Hematopoietic multipotent progenitor cell treated with erythropoietin and hydrocortisone succinate and interleukin-3 and kit ligand, for 15 days (in vitro differentiated cells): ENCODE data around the gene RUVBL2.
A peak's percentile ranks its signal among the peaks of the same experiment; 100 is the strongest.

ENCODE experiments used
- DNase-seq: peaks from one replicate; pipeline ENCODE4 v3.0.0-alpha.2; 2015; ENCODE audit warnings: low spot score

RUVBL2 gene

GRCh38 chr19:48993175-48994034 is at the start of gene RUVBL2, which contains the start of gene GYS1:
Gene RUVBL2 (plus strand): TSS chr19:48993887. CDS start chr19:48993912, 25 bp downstream.
Gene GYS1 (minus strand): TSS chr19:48993309. CDS start chr19:48993112, 197 bp downstream.
- DNase-seq: peak; percentile 100

DNA sequence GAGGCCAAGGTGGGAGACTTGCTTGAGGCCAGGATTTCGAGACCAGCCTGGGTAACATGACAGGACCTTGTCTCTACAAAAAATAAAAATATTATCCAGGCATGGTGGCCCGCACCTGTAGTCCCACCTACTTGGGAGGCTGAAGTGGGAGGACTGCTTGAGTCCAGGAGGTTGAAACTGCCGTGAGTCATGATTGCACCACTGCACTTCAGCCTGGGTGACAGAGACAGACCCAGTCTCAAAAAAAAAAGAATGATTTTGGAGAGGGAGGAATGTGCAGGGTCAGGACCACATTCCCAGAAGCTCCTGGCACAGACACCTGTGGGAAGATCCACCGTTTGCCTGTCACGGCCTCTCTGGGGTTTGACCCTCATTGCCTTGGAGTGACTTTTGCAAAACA is 48.3 kb upstream of the RUVBL2 start:
- DNase-seq: no peak

GRCh38 chr19:48945817-48946216 is 47.9 kb upstream of the RUVBL2 start:
- DNase-seq: no peak

DNA sequence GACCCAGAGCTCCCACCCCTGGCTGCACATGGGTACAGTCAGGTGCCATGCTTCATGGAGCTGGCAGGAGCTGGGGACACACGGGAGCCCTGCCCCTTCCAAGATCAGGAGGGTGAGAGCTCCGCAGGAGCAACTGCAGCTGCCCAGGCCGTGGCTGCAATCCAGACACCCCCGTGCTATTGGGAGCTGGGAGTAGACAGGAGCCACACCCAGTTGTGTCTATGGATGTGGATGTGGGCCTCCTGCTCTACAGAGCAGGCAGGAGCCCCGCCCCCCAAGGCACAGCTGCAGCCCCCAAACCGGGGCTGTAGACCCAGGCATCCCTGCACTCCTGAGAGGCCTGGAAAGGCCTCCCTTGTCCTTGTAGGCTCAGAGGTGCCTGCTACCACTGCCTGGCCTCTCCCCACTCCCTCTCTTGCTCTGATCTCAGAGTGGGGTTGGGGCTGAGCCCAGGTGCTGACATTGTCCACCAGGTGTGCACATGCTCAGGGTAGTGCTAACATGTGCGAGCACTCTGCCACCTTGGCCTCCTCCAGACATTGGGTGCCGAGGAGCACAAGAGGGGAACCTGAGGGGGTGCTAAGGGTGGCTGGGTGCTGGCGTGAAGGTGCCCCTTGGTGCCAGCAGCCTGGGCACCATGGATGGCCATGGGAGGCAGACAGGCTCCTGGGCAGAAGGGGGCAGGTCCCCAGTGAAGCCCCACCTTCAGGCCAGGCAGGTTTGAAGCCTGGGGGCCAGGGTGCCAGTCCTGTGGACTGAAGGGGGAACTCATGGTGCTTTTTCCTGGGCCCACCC is 47.0 kb upstream of the RUVBL2 start:
- no peak for DNase-seq

- no peak for DNase-seq
These were observed 46.5 kb upstream of the RUVBL2 start for GRCh38 chr19:48947258-48947542.

DNA sequence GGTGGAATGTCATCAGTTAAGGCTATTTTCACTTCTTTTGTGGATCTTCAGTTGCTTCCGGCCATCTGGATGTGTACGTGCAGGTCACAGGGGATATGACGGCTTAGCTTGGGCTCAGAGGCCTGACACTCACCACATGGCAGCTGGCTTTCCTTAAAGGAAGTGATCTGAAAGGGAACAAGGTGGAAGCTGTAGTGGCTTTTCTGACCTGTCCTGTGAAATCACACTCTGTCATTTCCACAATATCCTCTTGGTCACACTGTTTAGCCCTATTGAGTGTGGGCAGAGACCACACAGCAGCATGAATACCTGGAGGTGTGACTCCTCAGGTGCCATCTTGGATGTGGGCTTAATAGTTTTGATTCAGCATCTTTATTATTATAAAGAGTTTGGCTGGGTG is 43.5 kb upstream of the RUVBL2 start:
- no peak for DNase-seq

DNA sequence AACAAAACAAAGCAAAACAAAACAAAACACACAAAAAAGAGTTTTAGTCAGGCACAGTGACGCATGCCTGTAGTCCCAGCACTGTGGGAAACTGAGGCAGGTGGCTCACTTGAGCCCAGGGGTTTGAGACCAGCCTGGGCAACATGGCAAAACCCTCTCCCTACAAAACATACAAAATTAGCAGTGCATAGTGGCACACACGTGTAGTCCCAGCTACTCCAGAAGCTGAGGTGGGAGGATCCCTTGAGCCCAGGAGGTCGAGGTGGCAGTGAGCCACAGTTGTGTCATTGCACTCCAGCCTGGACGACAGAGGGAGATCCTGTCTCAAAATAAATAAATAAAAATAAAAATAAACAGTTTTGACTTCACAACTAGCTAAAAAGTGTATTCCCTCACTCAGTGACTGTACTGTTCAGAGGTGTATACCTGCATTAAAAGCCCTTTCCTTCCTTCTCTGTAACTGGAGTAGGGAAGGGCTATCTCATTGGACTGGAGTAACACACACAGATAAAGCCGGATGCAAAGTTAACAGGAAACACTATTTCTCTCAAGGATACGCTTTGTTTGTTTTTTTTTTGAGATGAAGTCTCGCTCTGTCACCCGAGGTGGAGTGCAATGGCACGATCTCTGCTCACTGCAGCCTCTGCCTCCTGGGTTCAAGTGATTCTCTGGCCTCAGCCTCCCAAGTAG is 42.7 kb upstream of the RUVBL2 start:
- DNase-seq: no peak

DNA sequence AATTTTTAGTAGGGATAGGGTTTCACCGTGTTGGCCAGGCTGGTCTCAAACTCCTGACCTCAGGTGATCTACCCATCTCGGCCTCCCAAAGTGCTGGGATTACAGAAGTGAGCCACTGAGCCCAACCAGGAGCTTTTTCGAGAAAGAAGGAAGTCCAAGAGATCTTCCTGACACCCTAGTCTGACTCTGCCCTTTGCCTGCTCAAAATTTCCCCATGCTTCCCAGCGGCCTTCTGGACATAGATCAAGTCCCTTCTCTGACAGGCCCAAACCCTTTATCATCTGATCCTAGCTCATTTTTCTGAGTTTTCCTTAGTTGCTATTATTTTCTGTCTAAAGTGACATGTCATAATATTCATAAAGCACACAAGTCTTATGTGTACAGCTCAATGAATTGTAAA is 40.5 kb upstream of the RUVBL2 start:
- DNase-seq: no peak

DNA sequence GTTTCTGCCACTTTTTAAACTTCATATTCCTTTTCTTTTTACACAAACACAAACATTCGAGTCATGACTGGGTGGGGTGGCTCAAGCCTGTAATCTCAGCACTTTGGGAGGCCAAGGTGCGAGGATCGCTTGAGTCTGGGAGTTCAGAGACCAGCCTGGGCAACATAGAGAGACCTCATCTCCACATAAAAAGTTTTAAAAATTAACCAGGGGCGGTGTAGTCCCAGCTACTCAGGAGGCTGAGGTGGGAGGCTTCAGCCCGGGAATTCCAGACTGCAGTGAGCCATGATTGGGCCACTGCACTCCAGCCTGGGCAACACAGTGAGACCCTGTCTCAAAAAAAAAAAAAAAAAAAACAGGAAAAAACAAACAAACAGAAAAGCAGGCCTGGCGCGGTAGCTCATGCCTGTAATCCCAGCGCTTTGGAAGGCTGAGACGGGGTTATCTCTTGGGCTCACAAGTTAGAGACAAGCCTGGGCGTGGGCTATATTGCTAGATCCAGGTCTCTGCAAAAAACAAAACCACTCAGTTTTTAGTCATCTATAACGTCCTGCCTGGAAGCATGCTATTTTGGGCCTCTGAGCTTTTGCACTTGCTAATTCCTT is 39.6 kb upstream of the RUVBL2 start:
- DNase-seq: peak; percentile 35

DNA sequence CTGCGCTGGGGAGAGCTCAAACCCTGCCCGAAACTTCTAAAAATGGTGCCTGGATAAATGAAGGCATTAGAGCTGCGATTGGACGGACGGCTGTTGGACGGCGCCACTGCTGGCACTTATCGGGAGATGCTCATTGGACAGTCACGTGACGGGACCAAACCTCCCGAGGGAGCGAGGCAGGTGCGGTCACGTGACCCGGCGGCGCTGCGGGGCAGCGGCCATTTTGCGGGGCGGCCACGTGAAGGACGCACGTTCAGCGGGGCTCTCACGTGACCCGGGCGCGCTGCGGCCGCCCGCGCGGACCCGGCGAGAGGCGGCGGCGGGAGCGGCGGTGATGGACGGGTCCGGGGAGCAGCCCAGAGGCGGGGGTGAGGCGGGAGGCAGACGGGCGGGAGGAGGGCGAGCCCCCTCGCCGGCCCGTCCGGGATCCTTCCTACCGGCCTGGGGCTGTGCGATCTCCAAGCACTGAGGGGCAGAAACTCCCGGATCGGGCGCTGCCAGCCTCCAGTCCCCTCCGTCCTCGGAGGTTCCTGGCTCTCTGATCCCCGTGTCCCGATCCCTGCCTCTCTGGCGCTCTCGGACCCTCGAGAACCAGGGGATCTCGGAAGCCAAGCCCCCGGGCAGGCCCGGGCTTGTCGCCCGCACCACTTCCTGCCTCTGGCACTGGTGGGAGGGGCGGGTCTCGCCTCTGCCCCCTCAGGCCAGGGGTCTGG is 38.9 kb upstream of the RUVBL2 start, which contains the start of gene BAX:
BAX (plus strand) TSS at position 281 of the 713 bp plus-strand sequence; CDS start at position 335, 54 bp downstream.
- peak; percentile 98 for DNase-seq

- DNase-seq: no peak
These were observed 38.3 kb upstream of the RUVBL2 start for GRCh38 chr19:48955308-48955958.

- DNase-seq: no peak
These were observed 35.7 kb upstream of the RUVBL2 start for GRCh38 chr19:48958006-48958405.

GRCh38 chr19:48959341-48960239 is 34.1 kb upstream of the RUVBL2 start:
- no peak for DNase-seq

DNA sequence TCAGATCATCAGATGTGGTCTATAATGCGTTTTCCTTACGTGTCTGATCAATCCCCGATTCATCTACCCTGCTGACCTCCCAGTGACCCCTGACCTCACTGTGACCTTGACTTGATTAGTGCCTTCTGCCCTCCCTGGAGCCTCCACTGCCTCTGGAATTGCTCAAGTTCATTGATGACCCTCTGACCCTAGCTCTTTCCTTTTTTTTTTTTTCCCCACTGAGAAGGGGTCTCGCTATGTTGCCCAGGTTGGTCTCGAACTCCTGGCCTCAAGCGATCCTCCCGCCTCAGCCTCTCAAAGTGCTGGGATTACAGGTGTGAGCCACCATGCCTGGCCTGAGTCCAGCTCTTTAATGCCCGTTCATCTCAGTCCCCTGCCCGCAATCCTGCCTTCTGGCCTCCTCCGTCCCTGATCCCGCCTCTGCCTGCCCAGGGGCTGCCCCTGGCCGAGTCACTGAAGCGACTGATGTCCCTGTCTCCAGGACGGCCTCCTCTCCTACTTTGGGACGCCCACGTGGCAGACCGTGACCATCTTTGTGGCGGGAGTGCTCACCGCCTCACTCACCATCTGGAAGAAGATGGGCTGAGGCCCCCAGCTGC is 32.5 kb upstream of the RUVBL2 start:
- no peak for DNase-seq

DNA sequence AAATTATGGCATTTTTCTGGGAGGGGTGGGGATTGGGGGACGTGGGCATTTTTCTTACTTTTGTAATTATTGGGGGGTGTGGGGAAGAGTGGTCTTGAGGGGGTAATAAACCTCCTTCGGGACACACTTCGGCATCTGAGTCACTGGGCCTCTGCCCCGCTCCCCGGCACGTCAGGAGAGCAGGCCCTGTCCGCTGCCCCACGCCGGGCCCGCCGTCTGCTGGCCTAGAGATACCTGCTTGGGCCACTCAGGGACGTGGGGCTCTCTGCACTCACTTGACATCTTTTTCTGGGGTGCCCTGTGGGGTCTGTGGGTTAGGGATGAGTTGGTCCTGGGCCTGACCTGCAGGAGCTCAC is 32.0 kb upstream of the RUVBL2 start:
- no peak for DNase-seq

GRCh38 chr19:48962029-48962848 is 31.4 kb upstream of the RUVBL2 start:
- peak; percentile 86 for DNase-seq

- DNase-seq: no peak
These were observed 30.9 kb upstream of the RUVBL2 start for GRCh38 chr19:48962849-48963165.

DNA sequence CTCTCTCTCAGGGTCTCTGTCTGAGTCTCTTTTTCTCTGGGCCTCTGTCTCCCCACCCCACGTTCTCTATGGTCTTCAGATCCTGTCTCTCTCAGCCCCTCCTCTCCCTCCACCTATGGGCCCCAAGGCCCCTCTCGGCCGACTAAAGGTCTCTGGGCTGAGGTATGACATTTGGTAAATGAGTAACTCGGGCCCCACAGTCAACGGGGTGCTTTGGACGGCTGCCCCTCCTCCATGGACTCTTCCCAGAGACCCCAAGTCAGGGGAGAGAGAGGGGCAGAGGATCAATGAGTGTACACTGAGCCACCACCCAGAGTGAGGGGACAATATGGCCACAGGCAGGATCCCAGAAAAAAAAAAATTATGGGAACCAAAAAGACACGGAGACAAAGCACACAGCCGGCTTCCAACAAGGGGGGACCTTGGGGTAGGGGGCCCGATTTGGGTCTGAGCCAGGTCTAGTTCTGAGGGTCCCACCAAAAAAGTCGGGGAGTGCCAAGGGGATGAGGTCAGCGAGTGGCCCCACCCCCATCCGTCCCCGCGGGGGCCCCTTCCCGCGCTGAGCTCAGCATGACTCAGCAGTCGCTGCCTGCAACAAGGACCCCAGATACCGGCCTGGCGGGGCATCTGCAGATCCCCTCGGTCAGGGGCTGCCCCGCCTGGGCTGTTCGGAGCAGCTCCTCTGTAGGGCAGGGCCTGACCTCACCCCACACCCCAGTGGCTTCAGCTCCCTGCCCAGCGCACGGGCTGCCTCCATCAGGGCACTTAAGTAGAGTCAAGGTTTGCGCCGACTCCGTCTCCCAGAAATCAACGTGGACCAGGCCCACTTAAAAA is 30.1 kb upstream of the RUVBL2 start:
- DNase-seq: peak; percentile 83
